GM23338 (cell line): Measurements from ENCODE around the gene PNPLA1. TPM values are rescaled to one million over a fixed set of nuclear protein-coding genes. Genes with fewer than 3 reads are reported as not detected.

Experiments
- ATAC-seq: fragments of 200-7000 bp; cut with Tn5 transposase; 3 replicates; pipeline ENCODE4 v1.9.1; 2020
- DNase-seq: peaks from one replicate; pipeline ENCODE4 v3.0.0-alpha.2; 2015; ENCODE audit warnings: low spot score
- H2AFZ ChIP-seq: fragments of 200-600 bp; sonication (generic); 2 replicates; pipeline ENCODE4 v1.8.0; 2016; ENCODE audit warnings: antibody characterized with exemption, mild to moderate bottlenecking, moderate library complexity
- H3F3A ChIP-seq: fragments of 200-600 bp; sonication (generic); replicated peaks from 2 replicates; pipeline ENCODE4 v1.8.0; 2017; ENCODE audit warnings: antibody characterized with exemption, mixed run types, low read depth
- H3K27ac ChIP-seq: fragments of 200-600 bp; sonication (generic); 2 replicates; pipeline ENCODE4 v1.6.1; 2016; ENCODE audit warnings: low read depth
- H3K27me3 ChIP-seq: fragments of 200-600 bp; sonication (generic); 2 replicates; pipeline ENCODE4 v1.8.0; 2016; ENCODE audit warnings: mild to moderate bottlenecking, mixed run types, moderate library complexity; ENCODE audit not compliant: insufficient read depth
- H3K36me3 ChIP-seq: fragments of 200-600 bp; sonication (generic); 2 replicates; pipeline ENCODE4 v1.8.0; 2016; ENCODE audit warnings: mild to moderate bottlenecking; ENCODE audit not compliant: insufficient read depth
- H3K4me1 ChIP-seq: fragments of 200-600 bp; sonication (generic); 2 replicates; pipeline ENCODE4 v1.8.0; 2016; ENCODE audit warnings: mild to moderate bottlenecking, moderate library complexity; ENCODE audit not compliant: insufficient read depth
- H3K4me2 ChIP-seq: fragments of 200-600 bp; sonication (generic); 2 replicates; pipeline ENCODE4 v1.7.1; 2017; ENCODE audit warnings: mixed run types
- H3K4me3 ChIP-seq: fragments of 200-600 bp; sonication (generic); 2 replicates; pipeline ENCODE4 v1.6.1; 2016; ENCODE audit warnings: mixed run types
- H3K79me2 ChIP-seq: fragments of 200-600 bp; sonication (generic); replicated peaks from 2 replicates; pipeline ENCODE4 v1.8.0; 2017; ENCODE audit warnings: mild to moderate bottlenecking; ENCODE audit not compliant: insufficient read depth
- H3K9me2 ChIP-seq: fragments of 200-600 bp; sonication (generic); 2 replicates; pipeline ENCODE4 v1.8.0; 2017; ENCODE audit not compliant: insufficient read depth
- H4K20me1 ChIP-seq: fragments of 200-600 bp; sonication (generic); replicated peaks from 2 replicates; pipeline ENCODE4 v1.8.0; 2017; ENCODE audit warnings: mild to moderate bottlenecking; ENCODE audit not compliant: insufficient read depth
- H3K27ac Mint-ChIP-seq: 2 replicates; pipeline ENCODE4 v1.8.0; 2020; ENCODE audit warnings: inconsistent platforms, mild to moderate bottlenecking, moderate library complexity, mixed read lengths
- H3K27me3 Mint-ChIP-seq: 3 replicates; pipeline ENCODE4 v1.8.0; 2022; ENCODE audit warnings: low read depth, mild to moderate bottlenecking, moderate library complexity, mixed read lengths, inconsistent platforms; ENCODE audit not compliant: insufficient read depth, poor library complexity
- H3K36me3 Mint-ChIP-seq: 3 replicates; pipeline ENCODE4 v1.8.0; 2021; ENCODE audit warnings: low read depth, mild to moderate bottlenecking, inconsistent platforms, moderate library complexity, mixed read lengths
- H3K4me1 Mint-ChIP-seq: 3 replicates; pipeline ENCODE4 v1.8.0; 2020; ENCODE audit warnings: mild to moderate bottlenecking, inconsistent platforms, mixed read lengths
- H3K4me3 Mint-ChIP-seq: 3 replicates; pipeline ENCODE4 v1.8.0; 2021; ENCODE audit warnings: moderate library complexity, mild to moderate bottlenecking, inconsistent platforms, mixed read lengths
- H3K9me3 Mint-ChIP-seq: 3 replicates; pipeline ENCODE4 v1.8.0; 2020; ENCODE audit warnings: moderate library complexity, mild to moderate bottlenecking, inconsistent platforms, mixed read lengths
- CREB1 ChIP-seq: fragments of 250-450 bp; sonication (Bioruptor Pico); IDR thresholded peaks from 2 replicates; pipeline ENCODE4 v1.5.0; 2020; ENCODE audit warnings: low read depth, mild to moderate bottlenecking, moderate library complexity
- CTCF ChIP-seq, 2 experiments: fragments of 200-600 bp in 1 of 2; sonication (generic) in 1 of 2; conservative IDR thresholded peaks; 2 replicates each; pipeline versions ENCODE4 v1.5.1 to v1.6.1; 2016 to 2017; ENCODE audit warnings: antibody characterized with exemption in 2 of 2, low read depth in 2 of 2, mild to moderate bottlenecking in 2 of 2, moderate library complexity in 1 of 2
- EZH2 ChIP-seq: fragments of 200-600 bp; sonication (generic); IDR thresholded peaks from one replicate; pipeline ENCODE4 v1.8.0; 2017; ENCODE audit warnings: antibody characterized with exemption, mild to moderate bottlenecking, low read depth; ENCODE audit not compliant: unreplicated experiment
- JUNB ChIP-seq: IDR thresholded peaks from one replicate; pipeline ENCODE4 v1.6.1; 2016; ENCODE audit warnings: antibody characterized with exemption; ENCODE audit not compliant: unreplicated experiment
- NANOG ChIP-seq: IDR thresholded peaks from 2 replicates; pipeline ENCODE4 v1.6.1; 2016; ENCODE audit warnings: antibody characterized with exemption, borderline replicate concordance
- POLR2AphosphoS5 ChIP-seq: IDR thresholded peaks from 2 replicates; pipeline ENCODE4 v1.6.1; 2016; ENCODE audit warnings: antibody characterized with exemption, low read depth
- REST ChIP-seq: IDR thresholded peaks from one replicate; pipeline ENCODE4 v1.6.1; 2018; ENCODE audit warnings: antibody characterized with exemption; ENCODE audit not compliant: unreplicated experiment
- ZNF114 ChIP-seq: fragments of 250-450 bp; sonication (Bioruptor Pico); IDR thresholded peaks from 2 replicates; pipeline ENCODE4 v1.5.0; 2020; ENCODE audit warnings: mild to moderate bottlenecking, moderate library complexity
- polyA plus RNA-seq: library from polyadenylated mRNA; unstranded; fragments of >200 nt; fragmentation: Nextera tagmentation; extraction: Ambion mirVana; gene quantifications from 2 replicates; pipeline ENCODE4 v1.2.1, GENCODE V29; 2016
- total RNA-seq: library from RNA; depleted of rRNA; stranded (reverse); fragments of >200 nt; shearing (Covaris generic); gene quantifications from 2 replicates; pipeline ENCODE4 v1.2.3, GENCODE V29; 2014
- TF ChIP-seq, protein P1 (sequence below): IDR thresholded peaks from 2 replicates; pipeline ENCODE4 v1.6.1; 2016; ENCODE audit warnings: antibody characterized with exemption

The PNPLA1 gene
- total and polyA plus RNA-seq, 2 experiments from 2014 or later: not detected

GRCh38 chr6:36302227-36302976 lies 32.5 kb downstream of the PNPLA1 start (continued):
- TF ChIP-seq CTCF (conservative IDR thresholded peaks at IDR 0.05; ENCODE audit: low read depth in 2 of 2): peak; percentile 96 to 99
- no peak for TF ChIP-seq ZNF114
- TF ChIP-seq POLR2AphosphoS5: no peak
- TF ChIP-seq REST: no peak
- TF ChIP-seq NANOG: no peak
- no peak for TF ChIP-seq EZH2
- TF ChIP-seq JUNB: no peak
- TF ChIP-seq CREB1 (CRISPR knock-in tag): 0 out of 2 replicates have a peak, but pooled peaks have one; percentile 44

- no peaks in the 10 kb centered on the region for H3K79me2 ChIP-seq
- Mint-ChIP-seq H3K27ac (no peak overlapping the region), H3K4me3 (no peak overlapping the region), H3K9me3 (no peaks in the 10 kb centered on the region), H3K36me3 (0 out of 3 replicates have a peak, but pooled peaks cover 3% of the 10 kb centered on the region), H3K4me1 (peaks cover 9% of the 10 kb centered on the region), H3K27me3 (peaks cover 5% of the 10 kb centered on the region)
- peak overlapping the region; percentile 52; the same call in 1 of the 2 replicates for H2AFZ ChIP-seq
- no peaks in the 10 kb centered on the region for H3K9me2 ChIP-seq
- no peaks in the 10 kb centered on the region for H3K36me3 ChIP-seq
- ATAC-seq: no peak
- H3K4me2 ChIP-seq: no peak overlapping the region
- no peaks in the 10 kb centered on the region for H4K20me1 ChIP-seq
- no peaks in the 10 kb centered on the region for H3F3A ChIP-seq
- no peaks in the 10 kb centered on the region for H3K27me3 ChIP-seq
- H3K4me1 ChIP-seq: peaks cover 5% of the 10 kb centered on the region; the same call in 1 of the 2 replicates
- no peak for DNase-seq
- no peak overlapping the region for H3K27ac ChIP-seq
- no peak overlapping the region for H3K4me3 ChIP-seq
- no peak for TF ChIP-seq EZH2
- TF ChIP-seq, protein P1, sequence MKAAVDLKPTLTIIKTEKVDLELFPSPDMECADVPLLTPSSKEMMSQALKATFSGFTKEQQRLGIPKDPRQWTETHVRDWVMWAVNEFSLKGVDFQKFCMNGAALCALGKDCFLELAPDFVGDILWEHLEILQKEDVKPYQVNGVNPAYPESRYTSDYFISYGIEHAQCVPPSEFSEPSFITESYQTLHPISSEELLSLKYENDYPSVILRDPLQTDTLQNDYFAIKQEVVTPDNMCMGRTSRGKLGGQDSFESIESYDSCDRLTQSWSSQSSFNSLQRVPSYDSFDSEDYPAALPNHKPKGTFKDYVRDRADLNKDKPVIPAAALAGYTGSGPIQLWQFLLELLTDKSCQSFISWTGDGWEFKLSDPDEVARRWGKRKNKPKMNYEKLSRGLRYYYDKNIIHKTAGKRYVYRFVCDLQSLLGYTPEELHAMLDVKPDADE: no peak
- no peak for TF ChIP-seq CTCF (conservative IDR thresholded peaks at IDR 0.05; ENCODE audit: low read depth in 2 of 2)
Measured at GRCh38 chr6:36305885-36306284, 36.0 kb downstream of the PNPLA1 start.
